NT2/D1 (cell line): ENCODE results near the gene AFM.

ENCODE experiments used
- YY1 ChIP-seq: IDR thresholded peaks from 2 replicates; pipeline ENCODE4 v1.6.1; 2011; ENCODE audit not compliant: insufficient read length, insufficient read depth
- ZNF274 ChIP-seq: IDR thresholded peaks from 2 replicates; pipeline ENCODE4 v1.6.1; 2011; ENCODE audit warnings: mild to moderate bottlenecking, low read depth, low read length

GRCh38 chr4:73487233-73487632 is 5.7 kb downstream of the AFM start:
- no peak for TF ChIP-seq YY1
- no peak for TF ChIP-seq ZNF274
